Muscle layer of duodenum (tissue), 2 donors: ENCODE measurements around the gene BCAM.
"Not testable (repeated sequence)": the region's sequence is repeated elsewhere in the genome, so short reads cannot be mapped to it uniquely, and the experiment has no call there.

ENCODE experiments used
- H3K27ac ChIP-seq: one replicate; pipeline ENCODE4 v1.7.0; 2013; ENCODE audit warnings: mild to moderate bottlenecking, low read length
- H3K27me3 ChIP-seq: one replicate; pipeline ENCODE4 v1.7.0; 2013; ENCODE audit warnings: low read depth, mild to moderate bottlenecking, control low read depth, low read length
- H3K36me3 ChIP-seq, 2 donors: one replicate each; pipeline ENCODE4 v1.7.0; 2013; ENCODE audit warnings: low read length in 2 of 2, control low read depth in 1 of 2, mild to moderate bottlenecking in 1 of 2; ENCODE audit not compliant: insufficient read depth in 2 of 2, control insufficient read depth in 1 of 2
- H3K4me1 ChIP-seq, 2 donors: one replicate each; pipeline ENCODE4 v1.7.0; 2013; ENCODE audit warnings: low read length in 2 of 2, mild to moderate bottlenecking in 2 of 2, control low read depth in 1 of 2, moderate library complexity in 1 of 2; ENCODE audit not compliant: insufficient read depth in 2 of 2, control insufficient read depth in 1 of 2
- H3K4me3 ChIP-seq, 2 donors: one replicate each; pipeline ENCODE4 v1.7.0; 2013; ENCODE audit warnings: low read length in 2 of 2, low read depth in 1 of 2, mild to moderate bottlenecking in 1 of 2
- H3K9me3 ChIP-seq, 2 donors: one replicate each; pipeline ENCODE4 v1.7.0; 2013; ENCODE audit warnings: low read length in 2 of 2, control low read depth in 1 of 2, mild to moderate bottlenecking in 1 of 2; ENCODE audit not compliant: control insufficient read depth in 1 of 2
- donor health status: healthy.

Gene BCAM

DNA sequence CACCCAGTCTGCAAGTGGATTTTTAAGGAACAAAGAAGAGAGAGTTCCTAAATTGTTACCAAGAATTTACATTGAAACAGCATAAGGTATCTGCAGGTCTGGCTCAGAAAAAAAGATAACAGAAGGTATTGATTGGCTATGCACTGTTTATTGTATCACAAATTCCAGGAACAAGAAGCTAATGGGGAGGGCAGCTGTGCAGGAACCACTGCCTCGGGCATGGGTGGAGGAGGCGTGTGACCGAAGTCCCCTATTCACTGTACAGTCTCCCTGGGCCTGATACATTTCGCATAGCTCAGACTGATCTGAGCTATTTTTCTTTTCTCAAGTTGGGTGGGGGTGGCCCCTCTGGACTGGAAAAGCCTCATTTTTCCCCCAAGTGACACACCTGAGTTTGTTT is 48.9 kb downstream of the BCAM start:
- Histone ChIP-seq H3K4me1 (no peaks in the 10 kb centered on the region), H3K27ac (no peak overlapping the region), H3K36me3 (peaks cover 0 to 10% of the 10 kb centered on the region in 2 donors), H3K4me3 (no peak overlapping the region), H3K9me3 (no peaks in the 10 kb centered on the region), H3K27me3 (no peaks in the 10 kb centered on the region)

DNA sequence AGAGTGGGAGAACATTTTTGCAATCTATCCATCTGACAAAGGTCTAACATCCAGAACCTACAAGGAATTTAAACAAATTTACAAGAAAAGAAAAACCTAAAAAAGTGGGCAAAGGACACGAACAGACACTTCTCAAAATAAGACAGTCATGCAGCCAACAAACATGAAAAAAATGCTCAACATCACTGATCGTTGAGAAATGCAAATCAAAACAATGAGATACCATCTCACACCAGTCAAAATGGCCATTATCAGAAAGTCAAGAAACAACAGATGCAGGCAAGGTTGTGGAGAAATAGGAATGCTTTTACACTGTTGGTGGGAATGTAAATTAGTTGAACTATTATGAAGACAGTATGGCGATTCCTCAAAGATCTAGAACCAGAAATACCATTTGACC is 52.7 kb downstream of the BCAM start:
- not testable (repeated sequence) for H3K4me1 ChIP-seq

DNA sequence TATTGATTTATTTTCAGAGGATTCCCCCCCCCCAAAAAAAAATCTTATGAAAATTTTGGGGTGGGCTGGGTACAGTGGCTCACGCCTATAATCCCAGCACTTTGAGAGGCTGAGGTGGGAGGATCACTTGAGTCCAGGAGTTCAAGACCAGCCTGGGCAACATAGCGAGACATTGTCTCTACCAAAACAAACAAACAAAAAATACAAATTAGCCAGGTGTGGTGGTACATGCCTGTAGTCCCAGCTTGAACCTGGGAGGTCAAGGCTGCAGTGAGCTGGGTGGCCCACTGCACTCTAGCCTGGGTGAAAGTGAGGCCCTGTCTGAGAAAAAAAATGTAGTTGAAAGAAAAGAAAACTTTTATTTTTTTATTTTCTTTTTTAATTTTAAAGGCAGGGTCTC is 55.1 kb downstream of the BCAM start:
- Histone ChIP-seq H3K27ac (no peak overlapping the region), H3K9me3 (no peaks in the 10 kb centered on the region), H3K4me3 (no peak overlapping the region), H3K36me3 (peaks cover 10 to 20% of the 10 kb centered on the region in 2 donors), H3K27me3 (no peaks in the 10 kb centered on the region), H3K4me1 (no peaks in the 10 kb centered on the region)

More for the DNA sequence above, 52.7 kb downstream of the BCAM start:
- not testable (repeated sequence) for H3K27ac ChIP-seq, H3K9me3 ChIP-seq, H3K27me3 ChIP-seq, H3K4me3 ChIP-seq
- H3K36me3 ChIP-seq: peaks cover 10 to 18% of the 10 kb centered on the region in 2 donors

DNA sequence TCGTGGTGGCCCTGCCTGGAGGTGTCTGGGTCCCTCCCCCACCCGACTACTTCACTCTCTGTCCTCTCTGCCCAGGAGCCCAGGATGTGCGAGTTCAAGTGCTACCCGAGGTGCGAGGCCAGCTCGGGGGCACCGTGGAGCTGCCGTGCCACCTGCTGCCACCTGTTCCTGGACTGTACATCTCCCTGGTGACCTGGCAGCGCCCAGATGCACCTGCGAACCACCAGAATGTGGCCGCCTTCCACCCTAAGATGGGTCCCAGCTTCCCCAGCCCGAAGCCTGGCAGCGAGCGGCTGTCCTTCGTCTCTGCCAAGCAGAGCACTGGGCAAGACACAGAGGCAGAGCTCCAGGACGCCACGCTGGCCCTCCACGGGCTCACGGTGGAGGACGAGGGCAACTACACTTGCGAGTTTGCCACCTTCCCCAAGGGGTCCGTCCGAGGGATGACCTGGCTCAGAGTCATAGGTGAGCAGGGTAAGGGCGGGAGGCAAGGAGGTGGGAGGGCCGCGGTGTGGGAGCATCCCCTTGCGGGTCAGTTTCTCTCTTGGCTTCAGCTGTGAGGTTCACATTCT is 56.4 kb downstream of the BCAM start:
- Histone ChIP-seq H3K27ac (no peak overlapping the region), H3K4me1 (peaks cover 0 to 6% of the 10 kb centered on the region in 2 donors), H3K9me3 (no peaks in the 10 kb centered on the region), H3K4me3 (no peak overlapping the region), H3K36me3 (peaks cover 10 to 21% of the 10 kb centered on the region in 2 donors), H3K27me3 (no peaks in the 10 kb centered on the region)

DNA sequence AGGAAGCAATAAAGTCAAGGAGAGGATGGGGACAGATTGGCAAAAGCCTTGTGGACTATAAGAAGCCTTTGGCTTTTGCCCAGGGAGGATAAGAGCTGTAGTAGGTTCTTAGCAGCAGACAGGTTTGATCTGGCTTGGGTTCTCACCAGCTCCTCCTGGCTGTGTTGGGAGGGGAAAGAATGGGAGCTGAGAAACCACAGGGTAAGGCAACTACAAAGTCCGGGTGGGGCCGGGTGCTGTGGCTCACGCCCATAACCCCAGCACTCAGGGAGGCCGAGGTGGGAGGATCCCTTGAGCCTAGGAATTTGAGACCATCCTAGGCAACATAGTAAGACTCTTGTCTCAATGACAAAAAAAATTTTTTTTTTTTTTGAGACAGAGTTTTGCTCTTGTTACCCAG is 57.8 kb downstream of the BCAM start:
- Histone ChIP-seq H3K4me3 (no peak overlapping the region), H3K27me3 (no peaks in the 10 kb centered on the region), H3K9me3 (no peaks in the 10 kb centered on the region), H3K36me3 (peaks cover 10 to 21% of the 10 kb centered on the region in 2 donors), H3K4me1 (peaks cover 0 to 6% of the 10 kb centered on the region in 2 donors), H3K27ac (no peak overlapping the region)

DNA sequence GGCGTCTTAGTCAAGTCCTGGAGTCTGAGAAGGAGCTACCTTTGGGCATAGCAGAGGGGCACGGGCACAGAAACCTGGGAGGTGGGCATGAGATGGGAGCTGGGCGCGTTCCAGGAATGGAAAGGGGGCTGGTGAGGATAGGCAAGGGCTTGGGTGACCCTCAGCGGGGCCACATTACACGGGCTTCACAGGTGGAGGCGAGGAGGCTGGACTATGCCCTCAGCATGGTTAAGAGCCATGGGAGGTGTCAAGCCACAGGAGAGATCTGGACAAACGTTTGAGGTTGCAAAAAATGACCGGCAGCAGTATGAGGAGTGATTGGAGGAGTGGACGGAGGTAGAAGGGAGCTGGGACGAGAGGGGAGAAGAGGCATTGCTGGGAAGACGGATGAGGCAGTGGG is 58.7 kb downstream of the BCAM start:
- Histone ChIP-seq H3K27ac (no peak overlapping the region), H3K27me3 (no peaks in the 10 kb centered on the region), H3K36me3 (peaks cover 17 to 28% of the 10 kb centered on the region in 2 donors), H3K9me3 (no peaks in the 10 kb centered on the region), H3K4me1 (peaks cover 0 to 6% of the 10 kb centered on the region in 2 donors), H3K4me3 (no peak overlapping the region)

DNA sequence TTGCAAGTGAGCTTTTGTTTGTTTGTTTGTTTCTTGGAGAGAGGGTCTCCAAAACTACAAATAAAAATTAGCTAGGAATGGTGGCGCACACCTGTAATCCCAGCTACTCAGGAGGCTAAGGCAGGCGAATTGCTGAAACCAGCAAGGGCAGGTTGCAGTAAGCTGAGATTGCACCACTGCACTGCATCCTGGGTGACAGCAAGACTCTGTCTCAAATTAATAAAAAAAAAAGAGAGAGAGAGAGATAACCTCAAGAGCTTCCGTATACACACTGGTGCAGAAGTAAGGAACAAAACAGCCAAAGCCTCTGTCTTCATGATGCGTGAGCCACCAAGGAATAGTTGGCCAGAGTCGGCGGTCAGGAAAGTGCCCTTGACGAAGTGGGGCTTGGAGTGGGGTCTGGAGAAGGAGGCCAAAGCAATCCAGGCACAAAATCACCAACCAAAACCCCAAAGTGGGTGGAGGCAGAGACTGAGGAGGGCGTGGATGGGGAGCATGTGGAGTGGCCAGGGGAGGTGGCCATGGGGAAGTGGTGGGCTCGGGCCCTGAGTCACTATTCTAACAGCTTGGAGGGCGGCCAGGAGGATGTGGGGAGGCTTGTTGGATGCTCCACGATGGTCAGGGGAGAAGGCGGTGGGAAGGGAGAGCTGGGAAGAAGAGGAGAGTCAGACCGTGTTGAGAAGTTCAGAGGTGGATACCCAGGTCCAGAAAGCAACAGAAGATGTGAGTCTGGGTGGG is 61.0 kb downstream of the BCAM start:
- Histone ChIP-seq H3K9me3 (no peaks in the 10 kb centered on the region), H3K36me3 (peaks cover 34 to 47% of the 10 kb centered on the region in 2 donors), H3K27me3 (no peaks in the 10 kb centered on the region), H3K4me3 (peak overlapping the region in 1 of 2 donors; percentile 7), H3K27ac (no peak overlapping the region), H3K4me1 (peaks cover 0 to 6% of the 10 kb centered on the region in 2 donors)
